ENCODE results near the gene FNIP2.

- no peak for TF ChIP-seq POLR2A (IDR thresholded peaks at IDR 0.05)
- TF ChIP-seq, protein P1, sequence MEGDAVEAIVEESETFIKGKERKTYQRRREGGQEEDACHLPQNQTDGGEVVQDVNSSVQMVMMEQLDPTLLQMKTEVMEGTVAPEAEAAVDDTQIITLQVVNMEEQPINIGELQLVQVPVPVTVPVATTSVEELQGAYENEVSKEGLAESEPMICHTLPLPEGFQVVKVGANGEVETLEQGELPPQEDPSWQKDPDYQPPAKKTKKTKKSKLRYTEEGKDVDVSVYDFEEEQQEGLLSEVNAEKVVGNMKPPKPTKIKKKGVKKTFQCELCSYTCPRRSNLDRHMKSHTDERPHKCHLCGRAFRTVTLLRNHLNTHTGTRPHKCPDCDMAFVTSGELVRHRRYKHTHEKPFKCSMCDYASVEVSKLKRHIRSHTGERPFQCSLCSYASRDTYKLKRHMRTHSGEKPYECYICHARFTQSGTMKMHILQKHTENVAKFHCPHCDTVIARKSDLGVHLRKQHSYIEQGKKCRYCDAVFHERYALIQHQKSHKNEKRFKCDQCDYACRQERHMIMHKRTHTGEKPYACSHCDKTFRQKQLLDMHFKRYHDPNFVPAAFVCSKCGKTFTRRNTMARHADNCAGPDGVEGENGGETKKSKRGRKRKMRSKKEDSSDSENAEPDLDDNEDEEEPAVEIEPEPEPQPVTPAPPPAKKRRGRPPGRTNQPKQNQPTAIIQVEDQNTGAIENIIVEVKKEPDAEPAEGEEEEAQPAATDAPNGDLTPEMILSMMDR (IDR thresholded peaks at IDR 0.05), result no peak
Measured at GRCh38 chr4:158930639-158930972, 161.8 kb downstream of the FNIP2 start.
